OCI-LY1 (cell line): ENCODE results near the gene TTC23.

Source experiments
- H2AFZ ChIP-seq: fragments of 200-600 bp; sonication (generic), shearing (Covaris generic); 2 replicates; pipeline ENCODE4 v1.6.0; 2014; ENCODE audit warnings: antibody characterized with exemption, mild to moderate bottlenecking, low read length
- H3F3A ChIP-seq: fragments of 200-600 bp; sonication (generic), shearing (Covaris generic); 2 replicates; pipeline ENCODE4 v1.6.0; 2014; ENCODE audit warnings: mild to moderate bottlenecking, antibody characterized with exemption, low read length, moderate library complexity; ENCODE audit not compliant: insufficient read depth
- H3K27ac ChIP-seq: fragments of 200-600 bp; sonication (generic); 2 replicates; pipeline ENCODE4 v1.5.1; 2014; ENCODE audit warnings: low read length, mixed run types, mild to moderate bottlenecking, low read depth; ENCODE audit not compliant: poor library complexity, severe bottlenecking
- H3K27me3 ChIP-seq: fragments of 200-600 bp; sonication (generic); 2 replicates; pipeline ENCODE4 v1.6.0; 2014; ENCODE audit warnings: antibody characterized with exemption, mild to moderate bottlenecking, low read length, moderate library complexity; ENCODE audit not compliant: insufficient read depth
- H3K36me3 ChIP-seq: fragments of 200-600 bp; sonication (generic); 2 replicates; pipeline ENCODE4 v1.6.1; 2014; ENCODE audit warnings: mild to moderate bottlenecking, antibody characterized with exemption, low read length, moderate library complexity, mixed read lengths; ENCODE audit not compliant: insufficient read depth
- H3K4me1 ChIP-seq: fragments of 200-600 bp; sonication (generic); 2 replicates; pipeline ENCODE4 v1.5.1; 2014; ENCODE audit warnings: mild to moderate bottlenecking, low read length, moderate library complexity; ENCODE audit not compliant: insufficient read depth, severe bottlenecking
- H3K4me2 ChIP-seq: fragments of 200-600 bp; sonication (generic), shearing (Covaris generic); 2 replicates; pipeline ENCODE4 v1.6.1; 2014; ENCODE audit warnings: low read length
- H3K4me3 ChIP-seq: fragments of 200-600 bp; sonication (generic); 2 replicates; pipeline ENCODE4 v1.5.1; 2014; ENCODE audit warnings: low read length, low read depth, mild to moderate bottlenecking, mixed read lengths; ENCODE audit not compliant: poor library complexity, severe bottlenecking
- H3K79me2 ChIP-seq: fragments of 200-600 bp; shearing (Covaris generic); 2 replicates; pipeline ENCODE4 v1.6.1; 2016; ENCODE audit warnings: mixed run types, low read length, mixed read lengths; ENCODE audit not compliant: insufficient read depth
- H3K9ac ChIP-seq: fragments of 200-600 bp; sonication (generic), shearing (Covaris generic); 2 replicates; pipeline ENCODE4 v1.6.1; 2014; ENCODE audit warnings: mild to moderate bottlenecking, low read length, mixed read lengths
- H3K9me2 ChIP-seq: fragments of 200-600 bp; sonication (generic), shearing (Covaris generic); 2 replicates; pipeline ENCODE4 v1.6.1; 2014; ENCODE audit warnings: low read depth, mild to moderate bottlenecking, low read length, mixed read lengths
- H3K9me3 ChIP-seq: fragments of 200-600 bp; shearing (Covaris generic); 2 replicates; pipeline ENCODE4 v1.6.1; 2014; ENCODE audit warnings: low read length, mixed read lengths
- H4K20me1 ChIP-seq: fragments of 200-600 bp; sonication (generic), shearing (Covaris generic); 2 replicates; pipeline ENCODE4 v1.6.0; 2016; ENCODE audit warnings: mild to moderate bottlenecking, low read length; ENCODE audit not compliant: insufficient read depth
- CTCF ChIP-seq: fragments of 200-600 bp; sonication (generic), shearing (Covaris generic); IDR thresholded peaks from 2 replicates; pipeline ENCODE4 v1.5.1; 2017; ENCODE audit warnings: mild to moderate bottlenecking, antibody characterized with exemption, low read length, moderate library complexity, mixed read lengths
- EZH2 ChIP-seq: fragments of 200-600 bp; sonication (generic), shearing (Covaris generic); IDR thresholded peaks from 2 replicates; pipeline ENCODE4 v1.8.0; 2017; ENCODE audit warnings: borderline replicate concordance, mixed run types, mild to moderate bottlenecking, antibody characterized with exemption, low read length, moderate library complexity, mixed read lengths

Gene TTC23

GRCh38 chr15:99130765-99131440 is 118.5 kb downstream of the TTC23 start:
- no peak overlapping the region for H3K4me2 ChIP-seq
- H3K4me1 ChIP-seq, result no peaks in the 10 kb centered on the region
- no peaks in the 10 kb centered on the region for H3K36me3 ChIP-seq
- no peak overlapping the region for H3K9ac ChIP-seq
- no peaks in the 10 kb centered on the region for H4K20me1 ChIP-seq
- TF ChIP-seq CTCF, result no peak
- no peaks in the 10 kb centered on the region for H3K79me2 ChIP-seq
- no peak overlapping the region for H2AFZ ChIP-seq
- no peak overlapping the region for H3K27ac ChIP-seq
- peaks cover 7% of the 10 kb centered on the region; the same call in 1 of the 2 replicates for H3K27me3 ChIP-seq
- H3K4me3 ChIP-seq, result no peak overlapping the region
- no peaks in the 10 kb centered on the region for H3K9me3 ChIP-seq
- H3K9me2 ChIP-seq, result no peaks in the 10 kb centered on the region
- H3F3A ChIP-seq, result no peaks in the 10 kb centered on the region

GRCh38 chr15:99130314-99130713 is 119.1 kb downstream of the TTC23 start:
- Histone ChIP-seq H3K9ac (no peak overlapping the region), H3K36me3 (no peaks in the 10 kb centered on the region), H3K9me3 (no peaks in the 10 kb centered on the region), H4K20me1 (no peaks in the 10 kb centered on the region), H3K4me2 (no peak overlapping the region), H3K9me2 (no peaks in the 10 kb centered on the region), H2AFZ (no peak overlapping the region), H3F3A (no peaks in the 10 kb centered on the region), H3K27me3 (peaks cover 7% of the 10 kb centered on the region; the same call in 1 of the 2 replicates), H3K79me2 (no peaks in the 10 kb centered on the region), H3K4me3 (no peak overlapping the region), H3K4me1 (no peaks in the 10 kb centered on the region), H3K27ac (no peak overlapping the region)
- no peak for TF ChIP-seq EZH2
- TF ChIP-seq CTCF, result no peak

- no peak for TF ChIP-seq EZH2
- TF ChIP-seq CTCF, result no peak
- no peaks in the 10 kb centered on the region for H3K36me3 ChIP-seq
These were observed 119.7 kb downstream of the TTC23 start for GRCh38 chr15:99129644-99130043.

More at GRCh38 chr15:99129644-99130043, 119.7 kb downstream of the TTC23 start:
- H3K9ac ChIP-seq, result no peak overlapping the region
- no peak overlapping the region for H3K4me3 ChIP-seq
- no peak overlapping the region for H3K27ac ChIP-seq
- no peaks in the 10 kb centered on the region for H3K9me2 ChIP-seq
- H2AFZ ChIP-seq, result no peak overlapping the region
- no peaks in the 10 kb centered on the region for H3K79me2 ChIP-seq
- no peak overlapping the region for H3K4me2 ChIP-seq
- no peaks in the 10 kb centered on the region for H3K4me1 ChIP-seq
- H3K9me3 ChIP-seq, result no peaks in the 10 kb centered on the region
- no peaks in the 10 kb centered on the region for H4K20me1 ChIP-seq
- no peaks in the 10 kb centered on the region for H3F3A ChIP-seq
- peaks cover 7% of the 10 kb centered on the region; the same call in 1 of the 2 replicates for H3K27me3 ChIP-seq
